Retinal pigment epithelial cell (primary cell): ENCODE data around the gene ZSCAN16.

Experiments
- DNase-seq: peaks from one replicate; pipeline ENCODE4 v3.0.0-alpha.2; 2010; ENCODE audit warnings: low read depth
- H3K4me3 ChIP-seq: 2 replicates; pipeline ENCODE4 v1.5.1; 2011; ENCODE audit warnings: mild to moderate bottlenecking, low read length, control low read depth, moderate library complexity
- CTCF ChIP-seq: conservative IDR thresholded peaks from 2 replicates; pipeline ENCODE4 v1.5.1; 2011; ENCODE audit warnings: low read depth, low read length, control low read depth, inconsistent platforms

The ZSCAN16 gene

GRCh38 chr6:28171271-28171670 is 46.9 kb downstream of the ZSCAN16 start:
- H3K4me3 ChIP-seq: no peak overlapping the region
- no peak for DNase-seq
- no peak for TF ChIP-seq CTCF

- no peak for DNase-seq
- no peak overlapping the region for H3K4me3 ChIP-seq
- no peak for TF ChIP-seq CTCF
Observed at GRCh38 chr6:28172006-28172405, 47.6 kb downstream of the ZSCAN16 start.

- H3K4me3 ChIP-seq: no peak overlapping the region
- no peak for DNase-seq
- TF ChIP-seq CTCF: no peak
Observed at GRCh38 chr6:28176373-28176772, 52.0 kb downstream of the ZSCAN16 start.
